Measurements from ENCODE around the gene ZNF3. TPM values are rescaled to one million over a fixed set of nuclear protein-coding genes. Genes with fewer than 3 reads are reported as not detected.

ZNF3 gene
- total and polyA plus RNA-seq, 2 experiments from 2014 or later: 37.2 to 45.5 TPM

- no peaks in the 10 kb centered on the region for H3K27me3 ChIP-seq
Measured at GRCh38 chr7:100029596-100029995, 51.9 kb downstream of the ZNF3 start.

DNA sequence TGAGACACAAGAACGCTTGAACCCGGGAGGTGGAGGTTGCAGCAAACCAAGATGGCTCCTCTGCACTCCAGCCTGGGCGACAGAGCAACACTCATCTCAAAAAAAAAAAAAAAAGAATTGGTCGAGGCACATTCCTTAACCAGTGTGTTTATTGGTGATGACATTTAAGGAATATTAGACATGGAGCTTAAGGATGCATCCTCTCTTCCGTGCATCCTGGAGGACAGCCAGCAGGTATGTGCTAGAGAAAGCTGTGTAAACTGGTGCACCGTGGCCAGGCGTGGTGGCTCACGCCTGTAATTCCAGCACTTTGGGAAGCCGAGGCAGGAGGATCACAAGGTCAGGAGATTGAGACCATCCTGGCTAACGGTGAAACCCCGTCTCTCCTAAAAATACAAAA, 54.3 kb downstream of the ZNF3 start:
- Histone ChIP-seq H3K36me3 (peaks cover 58% of the 10 kb centered on the region), H3K27ac (no peak overlapping the region), H3K4me3 (no peak overlapping the region), H3K27me3 (no peaks in the 10 kb centered on the region), H3K9me3 (ENCODE audit: low read depth) (no peaks in the 10 kb centered on the region), H3K4me1 (ENCODE audit: low read depth) (no peaks in the 10 kb centered on the region)
- TF ChIP-seq CTCF (IDR thresholded peaks at IDR 0.05; ENCODE audit: low read depth, low read length): no peak
- DNase-seq (ENCODE audit: low read depth in 1 of 2, low spot score in 1 of 2): no peak

More at GRCh38 chr7:100029596-100029995, 51.9 kb downstream of the ZNF3 start:
- Histone ChIP-seq H3K9me3 (ENCODE audit: low read depth) (no peaks in the 10 kb centered on the region), H3K36me3 (peaks cover 55% of the 10 kb centered on the region), H3K4me3 (no peak overlapping the region), H3K27ac (no peak overlapping the region), H3K4me1 (ENCODE audit: low read depth) (no peaks in the 10 kb centered on the region)
- TF ChIP-seq CTCF (IDR thresholded peaks at IDR 0.05; ENCODE audit: low read depth, low read length): no peak
- DNase-seq (ENCODE audit: low read depth in 1 of 2, low spot score in 1 of 2): no peak

GRCh38 chr7:100024020-100024619, 57.4 kb downstream of the ZNF3 start:
- peaks cover 34% of the 10 kb centered on the region for H3K36me3 ChIP-seq
- no peaks in the 10 kb centered on the region for H3K4me1 ChIP-seq (ENCODE audit: low read depth)
- H3K4me3 ChIP-seq: no peak overlapping the region
- H3K27ac ChIP-seq: no peak overlapping the region
- no peak for DNase-seq (ENCODE audit: low read depth in 1 of 2, low spot score in 1 of 2)
- no peaks in the 10 kb centered on the region for H3K27me3 ChIP-seq
- H3K9me3 ChIP-seq (ENCODE audit: low read depth): no peaks in the 10 kb centered on the region
- TF ChIP-seq CTCF (IDR thresholded peaks at IDR 0.05; ENCODE audit: low read depth, low read length): no peak

DNA sequence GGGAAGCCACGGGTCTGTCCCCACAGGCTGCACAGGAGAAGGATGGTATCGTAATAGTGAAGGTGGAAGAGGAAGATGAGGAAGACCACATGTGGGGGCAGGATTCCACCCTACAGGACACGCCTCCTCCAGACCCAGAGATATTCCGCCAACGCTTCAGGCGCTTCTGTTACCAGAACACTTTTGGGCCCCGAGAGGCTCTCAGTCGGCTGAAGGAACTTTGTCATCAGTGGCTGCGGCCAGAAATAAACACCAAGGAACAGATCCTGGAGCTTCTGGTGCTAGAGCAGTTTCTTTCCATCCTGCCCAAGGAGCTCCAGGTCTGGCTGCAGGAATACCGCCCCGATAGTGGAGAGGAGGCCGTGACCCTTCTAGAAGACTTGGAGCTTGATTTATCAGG, 58.0 kb downstream of the ZNF3 start:
- H3K27ac ChIP-seq: no peak overlapping the region
- TF ChIP-seq CTCF (IDR thresholded peaks at IDR 0.05; ENCODE audit: low read depth, low read length): no peak
- H3K36me3 ChIP-seq: peaks cover 33% of the 10 kb centered on the region
- no peaks in the 10 kb centered on the region for H3K27me3 ChIP-seq
- H3K4me1 ChIP-seq (ENCODE audit: low read depth): no peaks in the 10 kb centered on the region
- no peaks in the 10 kb centered on the region for H3K9me3 ChIP-seq (ENCODE audit: low read depth)
- DNase-seq (ENCODE audit: low read depth in 1 of 2, low spot score in 1 of 2): no peak
- no peak overlapping the region for H3K4me3 ChIP-seq

GRCh38 chr7:100022621-100023020, 58.9 kb downstream of the ZNF3 start:
- Histone ChIP-seq H3K27ac (no peak overlapping the region), H3K9me3 (ENCODE audit: low read depth) (no peaks in the 10 kb centered on the region), H3K4me3 (no peak overlapping the region), H3K27me3 (no peaks in the 10 kb centered on the region), H3K36me3 (peaks cover 29% of the 10 kb centered on the region), H3K4me1 (ENCODE audit: low read depth) (no peaks in the 10 kb centered on the region)
- DNase-seq (ENCODE audit: low read depth in 1 of 2, low spot score in 1 of 2): no peak
- no peak for TF ChIP-seq CTCF (IDR thresholded peaks at IDR 0.05; ENCODE audit: low read depth, low read length)

Measured in cardiac muscle cell (in vitro differentiated cells and primary cell).